Subcutaneous adipose tissue (tissue), 4 donors: Measurements from ENCODE around the gene PIGV. TPM values are rescaled to one million over a fixed set of nuclear protein-coding genes. Genes with fewer than 3 reads are reported as not detected.

ENCODE experiments used
- CTCF ChIP-seq: fragments of 450-650 bp; IDR thresholded peaks from one replicate; pipeline ENCODE4 v1.5.1; 2016; ENCODE audit warnings: low read depth, mild to moderate bottlenecking, control low read depth, antibody characterized with exemption, moderate library complexity
- total RNA-seq, 4 donors: library from RNA; depleted of rRNA; stranded (reverse); fragments of >200 nt; gene quantifications; one replicate each; pipeline ENCODE4 v1.1.0, GENCODE V29; 2016

The PIGV gene
- total RNA-seq, 4 donors from 2014 or later = 8.3 to 24.7 (median 19.2) TPM

DNA sequence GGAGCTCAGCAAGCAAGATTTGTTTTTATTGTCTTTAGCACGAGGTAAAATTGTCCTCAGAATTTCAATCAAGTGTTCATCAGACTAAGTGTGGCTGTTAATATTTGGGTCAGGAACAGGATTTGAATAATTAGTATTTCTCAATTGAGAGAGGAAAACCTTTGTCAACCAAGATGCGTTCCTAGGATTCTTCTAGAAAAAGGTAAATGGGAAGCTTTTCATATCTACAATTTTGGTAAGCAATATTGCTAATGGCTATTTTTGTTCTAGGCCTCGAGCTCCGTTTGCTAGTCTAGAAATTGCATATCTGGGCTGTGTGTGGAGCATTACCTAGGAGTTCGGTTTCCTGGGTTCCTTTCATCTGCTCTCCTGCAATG lies 4.1 kb upstream of the PIGV start:
- TF ChIP-seq CTCF = no peak

DNA sequence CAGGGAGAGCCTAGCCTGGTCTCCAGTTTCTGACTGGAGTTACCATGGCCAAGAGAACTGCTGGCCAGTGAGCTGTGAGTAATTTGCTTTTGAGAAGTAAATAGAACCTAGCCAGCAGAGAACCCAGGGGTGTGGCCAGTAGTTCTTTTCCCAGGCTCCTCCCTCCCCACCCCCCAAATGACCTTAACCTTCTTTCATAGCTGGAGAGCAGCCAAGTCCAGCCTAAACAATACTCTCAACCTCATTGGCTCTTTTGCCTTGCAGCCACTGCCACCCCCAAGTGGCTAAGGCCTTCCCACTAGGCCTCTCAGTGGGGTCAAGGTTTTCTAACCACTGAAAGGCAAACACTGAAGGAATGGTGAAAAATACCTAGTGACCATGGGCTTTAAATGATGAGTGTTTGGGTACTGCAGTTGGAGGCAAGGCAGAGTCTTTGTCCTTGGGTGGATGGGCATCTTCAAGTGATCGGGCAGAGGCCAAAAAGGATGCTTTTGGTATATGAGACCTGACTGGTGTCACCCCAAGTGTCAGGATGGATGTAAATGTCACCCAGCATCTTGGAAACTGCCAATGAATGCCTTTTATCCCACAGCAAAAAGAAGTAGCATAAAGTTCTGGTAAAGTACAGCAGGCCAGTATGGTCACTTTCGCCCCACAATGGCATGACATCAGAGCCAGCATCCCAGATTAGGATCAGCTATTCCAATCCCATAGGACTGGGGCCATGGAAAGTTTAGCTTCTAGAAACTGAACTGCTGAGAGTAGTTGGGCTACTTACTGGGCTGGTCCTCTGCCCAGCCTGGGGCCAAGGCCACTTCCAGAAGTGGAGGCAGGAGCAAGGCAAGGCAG lies 3.5 kb upstream of the PIGV start:
- no peak for TF ChIP-seq CTCF

DNA sequence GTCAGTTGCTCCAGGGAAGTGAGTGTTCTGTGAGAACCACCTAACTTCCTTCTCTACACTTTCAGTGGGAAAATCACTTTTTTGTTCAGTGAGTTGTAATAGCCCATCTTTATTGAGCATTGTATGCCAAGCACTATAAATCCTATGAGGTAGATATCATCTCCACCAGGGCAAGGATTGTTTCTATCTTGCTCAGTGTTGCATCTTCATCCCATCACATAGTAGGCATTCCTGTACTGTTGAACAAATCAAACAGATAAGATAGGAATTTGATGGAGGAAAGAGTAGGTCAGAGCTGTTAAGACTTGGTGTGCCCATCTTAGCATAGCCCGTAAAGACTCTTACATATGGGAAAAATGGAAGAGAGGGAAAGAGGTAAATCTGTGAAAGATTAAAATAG lies 2.9 kb upstream of the PIGV start:
- no peak for TF ChIP-seq CTCF

DNA sequence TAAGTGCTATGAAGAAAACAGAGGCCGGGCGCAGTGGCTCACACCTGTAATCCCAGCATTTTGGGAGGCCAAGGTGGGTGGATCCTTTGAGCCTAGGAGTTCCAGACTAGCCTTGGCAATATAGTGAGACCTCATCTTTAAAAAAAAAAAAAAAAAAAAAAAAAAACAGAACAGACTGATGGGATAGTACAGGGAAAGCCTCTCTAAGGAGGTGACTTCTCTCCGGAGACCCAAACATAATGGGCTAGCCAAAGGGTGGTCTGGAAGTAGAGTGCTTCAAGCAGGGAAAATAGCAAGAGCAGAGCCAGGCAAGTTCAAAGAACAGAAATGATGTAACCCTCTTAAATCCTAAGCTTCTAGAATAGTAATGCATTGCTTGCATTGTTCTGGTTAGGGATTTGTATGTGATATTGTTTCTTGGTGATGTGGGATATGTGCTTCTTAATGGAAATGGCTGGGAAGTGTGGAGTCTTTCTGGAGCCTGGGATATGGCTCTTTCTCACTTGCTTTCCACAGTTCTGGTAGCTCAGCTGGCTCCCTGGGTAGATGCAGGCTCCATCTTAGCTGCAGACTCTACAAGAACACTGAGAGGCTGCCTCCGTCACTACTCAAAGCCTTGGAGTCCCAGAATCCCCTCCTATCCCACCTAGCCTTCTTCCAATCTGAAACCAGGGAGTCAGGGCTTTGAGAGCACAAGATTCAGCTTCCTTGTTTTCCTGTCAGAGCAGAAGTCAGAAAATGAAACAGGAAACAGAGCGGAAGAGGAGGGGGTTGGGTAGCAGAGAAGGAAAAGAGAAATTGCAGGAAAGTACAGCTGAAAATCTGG lies 1.9 kb upstream of the PIGV start:
- no peak for TF ChIP-seq CTCF

DNA sequence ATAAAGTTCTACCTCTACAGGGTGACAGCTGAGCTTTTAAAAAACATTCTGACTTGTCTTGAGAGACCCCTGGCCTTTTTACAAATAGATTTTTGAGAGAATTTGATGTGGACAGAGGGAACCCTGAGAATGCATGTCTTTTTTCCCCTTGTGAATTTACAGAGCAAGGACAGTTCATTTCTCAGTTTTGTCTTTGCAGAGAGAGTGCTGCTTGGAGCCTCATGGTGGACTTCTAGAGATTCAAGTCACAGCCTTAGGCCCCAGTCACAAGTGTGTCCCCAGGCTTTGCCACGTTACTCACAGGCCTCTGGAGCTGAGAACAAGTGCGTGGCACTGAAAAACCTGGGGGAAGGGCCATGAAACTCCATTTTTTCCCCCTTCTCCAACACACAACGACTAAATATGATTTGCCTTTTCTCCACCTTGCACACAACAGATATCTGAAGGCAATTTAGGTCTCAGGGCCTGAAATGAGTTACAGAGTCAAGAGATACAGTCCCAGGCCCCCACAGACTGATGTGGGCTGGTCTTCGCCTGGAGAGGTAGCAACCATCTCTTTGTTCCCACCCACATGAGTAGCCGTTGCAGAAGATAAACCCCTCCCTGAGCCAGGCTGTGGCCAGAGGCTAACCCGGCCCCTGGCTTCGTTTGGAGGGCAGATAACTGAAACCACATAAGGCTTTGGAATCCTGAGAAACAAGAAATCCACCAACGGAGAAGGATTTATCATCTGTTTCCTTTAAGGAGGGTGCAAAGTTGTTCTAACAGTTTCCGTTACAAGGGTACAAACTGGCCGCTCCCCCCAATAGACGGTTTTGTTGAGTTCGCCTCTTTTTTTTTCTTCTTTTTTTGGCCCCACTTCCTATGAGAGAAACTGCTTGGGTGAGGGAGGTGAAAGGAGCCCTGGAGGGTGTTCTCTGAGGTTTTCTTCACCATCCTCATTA lies 1.0 kb upstream of the PIGV start:
- no peak for TF ChIP-seq CTCF

DNA sequence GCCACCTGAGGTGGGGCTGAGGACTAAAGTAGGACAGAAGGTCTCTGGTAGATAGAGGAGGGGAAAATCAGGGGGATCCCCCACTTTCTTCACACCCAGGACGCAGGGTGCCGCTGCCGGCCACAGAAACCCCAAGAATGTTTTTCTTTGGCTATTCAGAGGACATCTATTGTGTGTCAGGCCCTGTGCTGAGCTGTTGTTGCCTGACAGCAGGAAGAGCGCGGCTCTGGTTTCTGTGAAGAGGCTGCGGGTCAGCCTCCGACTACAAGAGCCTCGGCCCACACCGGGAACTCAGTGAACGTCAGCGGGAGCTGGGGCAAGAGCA lies 407 bp upstream of the PIGV start:
- TF ChIP-seq CTCF = no peak

GRCh38 chr1:26788515-26788785 lies 700 bp downstream of the PIGV start:
- TF ChIP-seq CTCF = no peak
